ENCODE data around the gene REEP5.

Gene REEP5

DNA sequence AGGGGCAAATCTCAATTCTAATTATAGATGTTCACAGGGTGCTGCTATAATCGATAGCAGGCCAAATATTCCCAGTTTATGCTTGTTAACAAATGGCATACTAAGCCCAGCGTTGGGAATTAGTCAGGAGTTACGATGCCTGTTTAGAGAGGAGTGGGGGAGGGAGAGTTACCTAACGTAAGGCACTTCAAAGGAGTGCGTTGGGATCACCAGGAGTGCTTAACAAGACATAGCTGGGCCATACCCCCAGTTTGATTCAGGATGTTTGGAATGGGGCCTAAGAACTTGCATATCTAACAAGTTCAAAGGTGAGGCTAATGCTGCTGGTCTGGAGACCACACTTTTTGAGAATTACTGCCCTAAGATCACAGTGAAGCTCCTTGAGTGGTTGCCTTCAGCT, 75.5 kb downstream of the REEP5 start:
- no peak for DNase-seq (ENCODE audit: low read depth)
- in situ Hi-C loops (cut with HindIII; ENCODE audit: low sequenced_read_pairs), result no loop called here
- H3K4me3 ChIP-seq (ENCODE audit: low read depth, low read length), result no peak overlapping the region
- TF ChIP-seq, protein P1, sequence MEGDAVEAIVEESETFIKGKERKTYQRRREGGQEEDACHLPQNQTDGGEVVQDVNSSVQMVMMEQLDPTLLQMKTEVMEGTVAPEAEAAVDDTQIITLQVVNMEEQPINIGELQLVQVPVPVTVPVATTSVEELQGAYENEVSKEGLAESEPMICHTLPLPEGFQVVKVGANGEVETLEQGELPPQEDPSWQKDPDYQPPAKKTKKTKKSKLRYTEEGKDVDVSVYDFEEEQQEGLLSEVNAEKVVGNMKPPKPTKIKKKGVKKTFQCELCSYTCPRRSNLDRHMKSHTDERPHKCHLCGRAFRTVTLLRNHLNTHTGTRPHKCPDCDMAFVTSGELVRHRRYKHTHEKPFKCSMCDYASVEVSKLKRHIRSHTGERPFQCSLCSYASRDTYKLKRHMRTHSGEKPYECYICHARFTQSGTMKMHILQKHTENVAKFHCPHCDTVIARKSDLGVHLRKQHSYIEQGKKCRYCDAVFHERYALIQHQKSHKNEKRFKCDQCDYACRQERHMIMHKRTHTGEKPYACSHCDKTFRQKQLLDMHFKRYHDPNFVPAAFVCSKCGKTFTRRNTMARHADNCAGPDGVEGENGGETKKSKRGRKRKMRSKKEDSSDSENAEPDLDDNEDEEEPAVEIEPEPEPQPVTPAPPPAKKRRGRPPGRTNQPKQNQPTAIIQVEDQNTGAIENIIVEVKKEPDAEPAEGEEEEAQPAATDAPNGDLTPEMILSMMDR (IDR thresholded peaks at IDR 0.05; ENCODE audit: low read depth, low read length, missing control alignments), result no peak

DNA sequence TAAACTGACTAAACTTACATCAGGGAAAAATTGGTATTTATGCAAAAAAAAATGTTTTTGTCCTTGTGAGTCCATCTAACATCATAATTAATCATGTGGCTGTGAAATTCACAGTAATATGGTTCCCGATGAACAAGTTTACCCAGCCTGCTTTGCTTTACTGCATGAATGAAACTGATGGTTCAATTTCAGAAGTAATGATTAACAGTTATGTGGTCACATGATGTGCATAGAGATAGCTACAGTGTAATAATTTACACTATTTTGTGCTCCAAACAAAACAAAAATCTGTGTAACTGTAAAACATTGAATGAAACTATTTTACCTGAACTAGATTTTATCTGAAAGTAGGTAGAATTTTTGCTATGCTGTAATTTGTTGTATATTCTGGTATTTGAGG, 77.5 kb downstream of the REEP5 start:
- DNase-seq (ENCODE audit: low read depth), result no peak
- in situ Hi-C loops (cut with HindIII; ENCODE audit: low sequenced_read_pairs), result no loop called here
- TF ChIP-seq, protein P1 (IDR thresholded peaks at IDR 0.05; ENCODE audit: low read depth, low read length, missing control alignments), result no peak
- H3K4me3 ChIP-seq (ENCODE audit: low read depth, low read length), result no peak overlapping the region

DNA sequence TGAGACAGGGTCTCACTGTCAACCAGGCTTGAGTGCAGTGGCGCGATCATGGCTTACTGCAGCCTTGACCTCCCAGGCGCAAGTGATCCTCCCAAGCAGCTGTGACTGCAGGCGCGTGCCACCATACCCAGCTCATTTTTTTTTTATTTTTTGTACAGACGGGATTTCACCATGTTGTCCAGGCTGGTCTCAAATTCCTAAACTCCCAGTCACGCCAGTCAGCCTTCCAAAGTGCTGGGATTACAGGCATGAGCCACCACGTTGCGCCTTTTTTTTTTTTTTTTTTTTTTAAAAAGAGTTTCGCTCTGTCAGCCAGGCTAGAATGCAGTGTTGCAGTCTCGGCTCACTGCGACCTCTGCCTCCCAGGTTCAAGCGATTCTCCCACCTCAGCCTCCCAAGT, 88.1 kb downstream of the REEP5 start:
- no peak for DNase-seq (ENCODE audit: low read depth)
- H3K4me3 ChIP-seq (ENCODE audit: low read depth, low read length), result no peak overlapping the region
- in situ Hi-C loops (cut with HindIII; ENCODE audit: low sequenced_read_pairs), result no loop called here
- TF ChIP-seq, protein P1 (IDR thresholded peaks at IDR 0.05; ENCODE audit: low read depth, low read length, missing control alignments), result no peak

DNA sequence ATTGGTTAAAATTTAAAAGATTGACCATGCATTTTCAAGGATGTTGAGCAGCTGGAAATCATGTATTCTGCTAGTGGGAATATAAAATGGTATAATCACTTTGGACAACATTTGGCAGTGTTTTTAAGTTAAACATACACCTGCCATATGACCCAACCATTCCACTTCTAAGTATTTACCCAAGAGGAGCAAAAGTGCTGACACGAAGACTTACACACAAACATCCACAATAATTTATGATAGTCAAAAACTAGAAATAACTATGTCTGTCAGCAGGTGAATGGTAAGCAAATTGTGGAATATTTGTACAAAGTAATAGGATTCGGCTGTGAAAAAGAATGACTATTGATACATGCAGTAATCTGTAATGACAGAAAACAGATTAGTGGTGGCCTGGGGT, 91.6 kb downstream of the REEP5 start:
- no peak overlapping the region for H3K4me3 ChIP-seq (ENCODE audit: low read depth, low read length)
- in situ Hi-C loops (cut with HindIII; ENCODE audit: low sequenced_read_pairs), result no loop called here
- TF ChIP-seq, protein P1 (IDR thresholded peaks at IDR 0.05; ENCODE audit: low read depth, low read length, missing control alignments), result no peak
- DNase-seq (ENCODE audit: low read depth), result no peak
